ENCODE measurements around the gene PODN.

PODN gene

DNA sequence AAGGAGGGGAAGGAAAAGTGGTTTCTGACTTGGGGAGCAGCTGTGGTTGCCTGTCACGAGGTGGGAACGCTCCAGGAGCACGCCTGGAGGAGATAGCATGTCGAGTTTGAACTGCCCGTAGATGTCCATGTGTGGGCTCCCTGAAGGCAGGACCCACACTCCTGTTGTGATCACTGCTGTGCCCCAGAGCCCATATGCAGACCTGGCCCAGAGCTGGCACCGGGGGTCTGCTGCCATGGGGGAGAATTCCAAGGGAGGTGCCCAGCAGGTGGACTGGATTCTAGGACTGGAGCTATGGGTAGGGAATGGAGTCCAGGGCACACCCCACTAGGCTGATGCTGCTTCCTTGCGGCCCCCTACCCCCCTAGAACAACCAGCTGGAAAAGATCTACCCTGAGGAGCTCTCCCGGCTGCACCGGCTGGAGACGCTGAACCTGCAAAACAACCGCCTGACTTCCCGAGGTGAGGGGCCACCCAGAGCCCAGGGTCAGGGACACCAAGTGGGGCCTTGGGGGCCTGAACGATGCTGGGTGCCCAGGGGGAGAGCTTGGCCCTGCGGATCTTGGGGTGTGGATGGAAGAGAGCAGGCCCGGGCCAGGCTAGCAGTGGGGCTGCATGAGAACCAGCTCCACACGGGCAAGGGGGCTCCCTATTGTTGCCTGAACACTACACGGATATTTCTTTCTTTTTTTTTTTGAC lies 9.3 kb downstream of the PODN start:
- no peak for DNase-seq (ENCODE audit: low read depth)
- TF ChIP-seq, protein P1, sequence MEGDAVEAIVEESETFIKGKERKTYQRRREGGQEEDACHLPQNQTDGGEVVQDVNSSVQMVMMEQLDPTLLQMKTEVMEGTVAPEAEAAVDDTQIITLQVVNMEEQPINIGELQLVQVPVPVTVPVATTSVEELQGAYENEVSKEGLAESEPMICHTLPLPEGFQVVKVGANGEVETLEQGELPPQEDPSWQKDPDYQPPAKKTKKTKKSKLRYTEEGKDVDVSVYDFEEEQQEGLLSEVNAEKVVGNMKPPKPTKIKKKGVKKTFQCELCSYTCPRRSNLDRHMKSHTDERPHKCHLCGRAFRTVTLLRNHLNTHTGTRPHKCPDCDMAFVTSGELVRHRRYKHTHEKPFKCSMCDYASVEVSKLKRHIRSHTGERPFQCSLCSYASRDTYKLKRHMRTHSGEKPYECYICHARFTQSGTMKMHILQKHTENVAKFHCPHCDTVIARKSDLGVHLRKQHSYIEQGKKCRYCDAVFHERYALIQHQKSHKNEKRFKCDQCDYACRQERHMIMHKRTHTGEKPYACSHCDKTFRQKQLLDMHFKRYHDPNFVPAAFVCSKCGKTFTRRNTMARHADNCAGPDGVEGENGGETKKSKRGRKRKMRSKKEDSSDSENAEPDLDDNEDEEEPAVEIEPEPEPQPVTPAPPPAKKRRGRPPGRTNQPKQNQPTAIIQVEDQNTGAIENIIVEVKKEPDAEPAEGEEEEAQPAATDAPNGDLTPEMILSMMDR (IDR thresholded peaks at IDR 0.05; ENCODE audit: control insufficient read depth, insufficient read depth, low read depth, low read length, missing control alignments), result no peak
- no peak overlapping the region for H3K4me3 ChIP-seq (ENCODE audit: control insufficient read depth, low read depth, low read length)

DNA sequence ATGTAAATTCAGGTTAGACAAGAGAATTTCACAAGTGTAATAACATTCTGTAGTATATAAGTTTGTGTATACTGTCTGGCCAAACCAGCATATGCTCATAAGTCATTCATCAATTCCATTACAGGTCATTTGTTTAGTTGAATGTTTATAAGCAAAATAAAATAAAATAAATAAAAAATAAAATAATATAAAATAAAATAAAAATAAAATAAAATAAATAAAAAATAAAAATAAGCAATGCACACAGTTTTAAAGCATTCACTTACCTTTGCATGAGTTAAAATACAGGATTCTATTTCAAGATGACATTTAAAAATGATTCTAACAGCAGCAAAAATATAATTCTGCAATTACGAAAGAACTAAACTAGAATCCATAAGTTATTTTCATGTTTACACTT lies 9.9 kb downstream of the PODN start:
- H3K4me3 ChIP-seq (ENCODE audit: control insufficient read depth, low read depth, low read length), result no peak overlapping the region
- TF ChIP-seq, protein P1 (IDR thresholded peaks at IDR 0.05; ENCODE audit: control insufficient read depth, insufficient read depth, low read depth, low read length, missing control alignments), result no peak
- DNase-seq (ENCODE audit: low read depth), result no peak

DNA sequence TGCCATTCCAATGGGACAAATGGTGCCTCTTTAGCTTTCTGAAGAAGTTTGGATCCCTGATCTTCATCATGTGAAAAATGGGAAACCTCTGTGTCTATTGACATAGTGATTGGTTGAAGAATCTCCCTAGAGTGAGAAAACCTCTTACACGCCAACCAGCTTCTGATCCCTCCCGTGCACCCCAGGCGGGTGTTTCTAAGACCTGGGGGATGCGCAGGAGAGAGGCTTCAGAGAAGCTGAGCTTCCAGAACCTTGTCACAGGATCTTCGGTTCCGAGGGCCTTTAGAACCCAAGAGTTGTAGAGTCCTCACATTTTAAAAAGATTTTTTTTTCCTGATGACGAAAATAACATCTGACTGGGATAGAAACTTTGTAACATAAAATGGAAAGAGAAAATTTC lies 11.3 kb downstream of the PODN start:
- TF ChIP-seq, protein P1 (IDR thresholded peaks at IDR 0.05; ENCODE audit: control insufficient read depth, insufficient read depth, low read depth, low read length, missing control alignments), result no peak
- DNase-seq (ENCODE audit: low read depth), result no peak
- no peak overlapping the region for H3K4me3 ChIP-seq (ENCODE audit: control insufficient read depth, low read depth, low read length)

DNA sequence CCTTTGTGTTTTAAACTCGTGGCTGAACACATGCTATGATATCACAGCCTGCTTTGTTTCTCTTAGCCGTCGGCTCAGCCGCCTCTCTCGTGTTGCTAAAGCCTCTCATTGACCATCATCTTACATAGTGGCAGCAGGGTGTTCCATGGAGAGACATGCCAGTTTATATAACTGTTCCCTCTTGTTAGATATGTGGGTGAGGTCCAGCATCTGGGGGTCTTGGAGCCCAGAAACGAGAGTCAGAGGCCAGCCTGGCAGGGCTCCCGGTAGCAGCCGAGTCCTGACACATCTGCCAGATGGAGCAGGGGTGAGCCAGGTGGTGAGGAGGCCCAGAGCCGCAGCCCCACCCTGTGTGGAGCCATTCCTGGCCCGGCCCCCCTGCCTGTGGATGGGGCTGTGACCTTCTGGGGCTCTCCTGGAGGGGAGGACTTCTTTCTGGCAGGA lies 11.9 kb downstream of the PODN start:
- TF ChIP-seq, protein P1 (IDR thresholded peaks at IDR 0.05; ENCODE audit: control insufficient read depth, insufficient read depth, low read depth, low read length, missing control alignments), result no peak
- no peak for DNase-seq (ENCODE audit: low read depth)
- no peak overlapping the region for H3K4me3 ChIP-seq (ENCODE audit: control insufficient read depth, low read depth, low read length)

DNA sequence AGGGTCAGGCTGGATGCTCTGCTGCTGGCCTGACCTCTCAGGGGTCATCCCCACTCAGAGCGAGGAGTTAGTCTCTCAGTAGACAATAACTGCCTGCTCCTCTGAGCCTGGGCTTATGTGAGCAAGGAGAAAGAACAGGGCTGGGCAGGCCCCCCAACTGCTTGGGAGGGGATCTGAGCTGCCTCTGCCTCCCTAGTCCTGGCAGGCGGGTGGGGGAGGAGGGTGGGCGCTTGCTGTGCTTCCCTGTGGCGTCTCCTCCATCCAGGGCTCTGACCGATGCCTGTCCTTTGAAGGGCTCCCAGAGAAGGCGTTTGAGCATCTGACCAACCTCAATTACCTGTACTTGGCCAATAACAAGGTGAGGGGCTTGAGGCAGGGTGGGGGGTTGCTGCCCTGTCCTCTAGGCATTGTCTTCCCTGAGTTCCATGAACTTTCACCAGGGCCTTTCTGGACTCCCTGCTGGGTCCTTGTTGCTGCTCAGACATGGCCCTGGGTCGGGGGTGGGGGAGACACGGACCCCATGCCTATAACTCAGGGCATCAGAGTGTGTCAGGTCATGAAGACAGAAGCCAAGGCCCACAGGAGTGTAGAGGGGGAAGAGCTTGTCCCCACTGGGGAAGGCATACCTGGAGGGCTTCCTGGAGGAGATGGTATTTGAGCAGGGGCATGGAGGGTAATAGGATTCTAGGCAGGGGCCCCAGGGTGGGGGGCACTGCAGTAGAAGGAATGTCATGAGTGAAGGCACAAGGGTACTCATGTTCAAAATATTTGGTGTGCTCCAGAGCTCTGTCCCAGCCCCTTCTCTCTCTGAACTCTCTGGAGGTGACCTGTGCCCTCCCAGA lies 12.5 kb downstream of the PODN start:
- DNase-seq (ENCODE audit: low read depth), result no peak
- TF ChIP-seq, protein P1 (IDR thresholded peaks at IDR 0.05; ENCODE audit: control insufficient read depth, insufficient read depth, low read depth, low read length, missing control alignments), result no peak
- H3K4me3 ChIP-seq (ENCODE audit: control insufficient read depth, low read depth, low read length), result no peak overlapping the region

DNA sequence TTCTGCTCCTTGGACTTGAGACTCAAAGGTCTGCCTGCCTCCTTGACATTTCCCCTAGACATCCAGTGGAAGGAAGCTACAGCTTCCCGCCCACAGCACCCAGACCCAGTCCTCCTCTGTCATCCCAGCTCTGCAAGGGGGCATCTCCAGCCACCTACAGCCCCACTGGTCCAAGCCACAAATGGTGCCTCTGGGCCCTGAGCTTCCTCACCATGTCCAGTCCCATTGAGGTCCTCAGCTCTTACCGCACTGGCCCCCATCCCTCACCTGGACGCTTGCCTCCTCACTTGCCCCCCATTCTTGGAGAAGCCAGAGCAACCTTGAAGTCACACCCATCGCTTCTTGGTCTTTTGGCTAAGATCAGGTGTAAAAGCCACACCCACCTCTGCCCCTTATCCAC lies 13.2 kb downstream of the PODN start:
- TF ChIP-seq, protein P1 (IDR thresholded peaks at IDR 0.05; ENCODE audit: control insufficient read depth, insufficient read depth, low read depth, low read length, missing control alignments), result no peak
- no peak for DNase-seq (ENCODE audit: low read depth)
- no peak overlapping the region for H3K4me3 ChIP-seq (ENCODE audit: control insufficient read depth, low read depth, low read length)
